Gastroesophageal sphincter (tissue), 3 donors: Measurements from ENCODE around the gene TRPV3.

Source experiments
- CTCF ChIP-seq, 4 experiments: fragments of 200-600 bp in 2 of 4; fragments of 450-650 bp in 2 of 4; sonication (generic) in 1 of 4; IDR thresholded peaks; one replicate each; pipeline ENCODE4 v1.5.1; 2017 to 2019; ENCODE audit warnings: antibody characterized with exemption in 4 of 4, mild to moderate bottlenecking in 2 of 4, moderate library complexity in 2 of 4
- POLR2AphosphoS5 ChIP-seq: sonication (generic); formaldehyde crosslinking; IDR thresholded peaks from one replicate; pipeline ENCODE4 v1.6.1; 2017; ENCODE audit warnings: antibody characterized with exemption

- TF ChIP-seq POLR2AphosphoS5: no peak
- no peak for TF ChIP-seq CTCF (IDR thresholded peaks at IDR 0.05)
Measured at GRCh38 chr17:3565143-3565542, 7.5 kb upstream of the TRPV3 start.
